ENCODE measurements around the gene NPIPB9.
"Not testable (repeated sequence)": the region's sequence is repeated elsewhere in the genome, so short reads cannot be mapped to it uniquely, and the experiment has no call there.

Gene NPIPB9

DNA sequence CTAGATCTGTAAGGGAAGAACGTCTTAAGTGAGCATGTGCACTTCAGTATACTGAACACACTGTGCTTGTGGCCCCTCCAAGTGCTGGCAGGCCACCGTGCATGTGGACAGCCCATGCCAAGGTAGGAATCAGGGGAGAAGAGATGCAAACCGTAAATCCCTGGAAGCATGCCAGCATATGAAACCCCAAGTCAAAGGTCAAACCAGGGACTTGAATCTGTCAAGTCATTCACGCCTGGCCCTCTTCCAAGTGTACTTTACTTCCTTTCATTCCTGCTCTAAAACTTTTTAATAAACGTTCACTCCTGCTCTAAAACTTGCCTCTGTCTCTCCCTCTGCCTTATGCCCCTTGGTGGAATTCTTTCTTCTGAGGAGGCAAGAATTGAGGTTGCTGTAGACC, 68.4 kb downstream of the NPIPB9 start:
- no peak for DNase-seq (ENCODE audit: low read depth)

DNA sequence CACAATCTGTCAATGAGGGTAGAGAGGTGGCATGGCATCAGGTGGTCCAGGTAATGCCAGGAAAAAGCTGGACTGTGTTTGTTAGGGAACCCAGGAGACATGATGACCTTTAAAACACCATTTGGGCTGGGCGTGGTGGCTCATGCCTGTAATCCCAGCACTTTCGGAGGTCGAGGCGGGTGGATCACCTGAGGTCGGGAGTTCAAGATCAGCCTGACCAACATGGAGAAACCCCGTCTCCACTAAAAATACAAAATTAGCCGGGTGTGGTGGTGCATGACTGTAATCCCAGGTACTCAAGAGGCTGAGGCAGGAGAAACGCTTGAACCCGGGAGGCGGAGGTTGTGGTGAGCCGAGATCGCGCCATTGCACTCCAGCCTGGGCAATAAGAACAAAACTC, 69.0 kb downstream of the NPIPB9 start:
- H3K4me3 ChIP-seq (ENCODE audit: low read depth, low read length); DNase-seq (ENCODE audit: low read depth): not testable (repeated sequence)

More for the DNA sequence above, 68.4 kb downstream of the NPIPB9 start:
- TF ChIP-seq, protein P1, sequence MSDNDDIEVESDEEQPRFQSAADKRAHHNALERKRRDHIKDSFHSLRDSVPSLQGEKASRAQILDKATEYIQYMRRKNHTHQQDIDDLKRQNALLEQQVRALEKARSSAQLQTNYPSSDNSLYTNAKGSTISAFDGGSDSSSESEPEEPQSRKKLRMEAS (IDR thresholded peaks at IDR 0.05; ENCODE audit: low read depth, low read length) = no peak
- TF ChIP-seq POLR2A (IDR thresholded peaks at IDR 0.05; ENCODE audit: extremely low read depth, insufficient read length) (no peak), MYC (IDR thresholded peaks at IDR 0.05; ENCODE audit: low read depth, low read length) (no peak), CTCF (IDR thresholded peaks at IDR 0.05; ENCODE audit: low read depth, low read length) (no peak)
- no peak overlapping the region for H3K4me3 ChIP-seq (ENCODE audit: low read depth, low read length)

DNA sequence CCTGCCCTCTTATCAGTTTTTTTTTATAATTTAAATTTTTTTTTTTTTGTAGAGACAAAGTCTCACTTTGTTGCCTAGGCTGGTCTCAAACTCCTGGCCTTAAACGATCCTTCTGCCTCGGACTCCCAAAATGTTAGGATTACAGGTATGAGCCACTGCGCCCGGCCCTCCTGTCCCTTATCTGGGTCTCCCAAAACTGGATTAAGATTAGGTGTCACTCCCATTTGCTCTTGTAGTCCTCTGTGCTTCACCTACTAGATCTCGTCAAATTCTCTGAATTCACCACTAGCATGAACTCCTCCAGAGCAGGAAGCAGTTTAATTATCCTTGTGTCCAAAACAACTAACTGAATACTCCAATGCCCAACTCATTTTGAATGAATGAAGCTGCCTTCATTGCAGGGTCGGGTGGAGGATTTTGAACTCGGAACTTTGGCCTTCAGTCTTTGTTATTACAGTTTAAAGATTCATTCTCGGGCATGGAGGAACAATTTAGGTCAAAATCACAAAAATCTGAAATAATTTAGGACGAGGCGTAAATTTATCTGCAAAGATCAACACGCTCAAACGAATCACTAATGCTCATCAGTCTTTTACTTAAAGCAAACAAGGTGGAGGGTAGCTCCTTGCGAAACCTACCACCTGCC, 70.4 kb downstream of the NPIPB9 start:
- TF ChIP-seq MYC (IDR thresholded peaks at IDR 0.05; ENCODE audit: low read depth, low read length) (no peak), CTCF (IDR thresholded peaks at IDR 0.05; ENCODE audit: low read depth, low read length) (no peak), POLR2A (IDR thresholded peaks at IDR 0.05; ENCODE audit: extremely low read depth, insufficient read length) (no peak)
- TF ChIP-seq, protein P1 (IDR thresholded peaks at IDR 0.05; ENCODE audit: low read depth, low read length) = no peak
- H3K4me3 ChIP-seq (ENCODE audit: low read depth, low read length) = peak overlapping the region; percentile 80
- peak; percentile 33 for DNase-seq (ENCODE audit: low read depth)
